ES-I3 (cell line): ENCODE measurements around the gene PORCN.
"Not testable (repeated sequence)": the region's sequence is repeated elsewhere in the genome, so short reads cannot be mapped to it uniquely, and the experiment has no call there.

Experiments
- H3K36me3 ChIP-seq: 2 replicates; pipeline ENCODE4 v1.6.1; 2013; ENCODE audit warnings: mild to moderate bottlenecking, low read length, control low read depth, moderate library complexity; ENCODE audit not compliant: insufficient read depth
- H3K4me1 ChIP-seq: 2 replicates; pipeline ENCODE4 v1.6.1; 2013; ENCODE audit warnings: mild to moderate bottlenecking, control low read depth, low read length; ENCODE audit not compliant: insufficient read depth
- H3K9ac ChIP-seq: 2 replicates; pipeline ENCODE4 v1.6.1; 2013; ENCODE audit warnings: low read depth, mild to moderate bottlenecking, low read length, moderate library complexity
- H3K9me3 ChIP-seq: 2 replicates; pipeline ENCODE4 v1.6.1; 2013; ENCODE audit warnings: mild to moderate bottlenecking, low read length, moderate library complexity; ENCODE audit not compliant: control insufficient read depth, insufficient read depth

The PORCN gene

GRCh38 chrX:48511560-48511959 is 2.8 kb downstream of the PORCN start:
- H3K9me3 ChIP-seq = no peaks in the 10 kb centered on the region
- no peaks in the 10 kb centered on the region for H3K4me1 ChIP-seq
- no peaks in the 10 kb centered on the region for H3K36me3 ChIP-seq
- no peak overlapping the region for H3K9ac ChIP-seq

- no peaks in the 10 kb centered on the region for H3K9me3 ChIP-seq
- H3K9ac ChIP-seq = no peak overlapping the region
- no peaks in the 10 kb centered on the region for H3K36me3 ChIP-seq
- no peaks in the 10 kb centered on the region for H3K4me1 ChIP-seq
Measured at GRCh38 chrX:48512371-48512935, 3.7 kb downstream of the PORCN start.

GRCh38 chrX:48513670-48514069 is 4.9 kb downstream of the PORCN start:
- Histone ChIP-seq H3K9me3 (no peaks in the 10 kb centered on the region), H3K36me3 (no peaks in the 10 kb centered on the region), H3K4me1 (no peaks in the 10 kb centered on the region), H3K9ac (no peak overlapping the region)

GRCh38 chrX:48514126-48514806 is 5.5 kb downstream of the PORCN start:
- H3K36me3 ChIP-seq = no peaks in the 10 kb centered on the region
- no peaks in the 10 kb centered on the region for H3K4me1 ChIP-seq
- H3K9ac ChIP-seq = no peak overlapping the region
- H3K9me3 ChIP-seq = no peaks in the 10 kb centered on the region

- Histone ChIP-seq H3K4me1 (no peaks in the 10 kb centered on the region), H3K9ac (no peak overlapping the region), H3K9me3 (no peaks in the 10 kb centered on the region), H3K36me3 (no peaks in the 10 kb centered on the region)
Measured at GRCh38 chrX:48514868-48515460, 6.2 kb downstream of the PORCN start.

DNA sequence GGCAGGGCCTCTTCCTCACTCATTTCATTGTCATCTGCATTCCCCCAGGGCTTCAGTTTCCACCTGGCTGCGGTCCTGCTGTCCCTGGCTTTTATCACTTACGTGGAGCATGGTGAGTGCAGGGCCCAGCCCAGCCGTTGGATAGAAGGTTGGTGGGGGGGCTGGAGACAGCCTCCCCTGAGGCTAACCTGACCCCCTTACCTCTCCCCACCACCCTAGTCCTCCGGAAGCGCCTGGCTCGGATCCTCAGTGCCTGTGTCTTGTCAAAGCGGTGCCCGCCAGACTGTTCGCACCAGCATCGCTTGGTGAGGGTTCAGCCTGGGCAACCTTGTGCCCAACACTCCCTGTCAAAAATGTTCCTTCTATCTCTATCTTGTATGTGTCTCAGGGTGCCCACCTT is 7.0 kb downstream of the PORCN start:
- no peaks in the 10 kb centered on the region for H3K4me1 ChIP-seq
- H3K9ac ChIP-seq = no peak overlapping the region
- no peaks in the 10 kb centered on the region for H3K9me3 ChIP-seq
- H3K36me3 ChIP-seq = no peaks in the 10 kb centered on the region

DNA sequence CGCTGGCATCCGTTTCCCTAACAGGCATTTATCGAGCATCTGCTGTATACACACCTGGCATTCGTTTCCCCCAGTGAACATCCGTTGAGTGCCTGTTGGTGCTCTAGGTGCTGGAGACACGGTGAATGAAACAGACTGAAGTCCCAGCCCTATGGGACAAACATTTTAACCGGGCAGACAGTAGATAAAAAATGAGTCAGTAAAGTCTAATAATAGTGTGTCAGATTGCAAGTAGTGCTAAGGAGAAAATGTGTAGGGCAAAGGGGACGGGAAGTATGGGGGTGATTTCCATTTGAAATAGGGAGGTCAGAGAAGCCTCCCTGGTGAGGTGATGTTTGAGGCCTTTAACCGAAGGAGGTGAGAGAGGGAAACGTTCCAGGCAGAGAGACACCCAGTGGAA is 7.5 kb downstream of the PORCN start:
- Histone ChIP-seq H3K36me3 (no peaks in the 10 kb centered on the region), H3K9ac (no peak overlapping the region), H3K9me3 (no peaks in the 10 kb centered on the region)

DNA sequence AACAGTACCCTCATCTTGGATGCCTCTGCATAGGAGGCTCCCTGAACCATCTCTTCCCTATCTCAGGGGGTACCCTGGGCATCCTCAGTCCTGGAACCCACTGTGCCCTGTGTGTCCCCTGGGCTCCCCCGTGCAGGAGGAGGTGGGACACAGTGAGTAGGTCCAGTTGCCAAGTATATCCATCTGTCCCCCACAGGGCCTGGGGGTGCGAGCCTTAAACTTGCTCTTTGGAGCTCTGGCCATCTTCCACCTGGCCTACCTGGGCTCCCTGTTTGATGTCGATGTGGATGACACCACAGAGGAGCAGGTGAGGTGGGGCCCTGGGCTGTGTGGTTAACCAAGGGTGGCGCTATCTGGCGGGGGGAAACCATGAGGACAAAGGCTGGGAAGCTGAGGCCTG is 8.2 kb downstream of the PORCN start:
- Histone ChIP-seq H3K36me3 (no peaks in the 10 kb centered on the region), H3K9ac (no peak overlapping the region), H3K4me1 (no peaks in the 10 kb centered on the region), H3K9me3 (no peaks in the 10 kb centered on the region)

More for the DNA sequence above, 7.5 kb downstream of the PORCN start:
- no peaks in the 10 kb centered on the region for H3K4me1 ChIP-seq

DNA sequence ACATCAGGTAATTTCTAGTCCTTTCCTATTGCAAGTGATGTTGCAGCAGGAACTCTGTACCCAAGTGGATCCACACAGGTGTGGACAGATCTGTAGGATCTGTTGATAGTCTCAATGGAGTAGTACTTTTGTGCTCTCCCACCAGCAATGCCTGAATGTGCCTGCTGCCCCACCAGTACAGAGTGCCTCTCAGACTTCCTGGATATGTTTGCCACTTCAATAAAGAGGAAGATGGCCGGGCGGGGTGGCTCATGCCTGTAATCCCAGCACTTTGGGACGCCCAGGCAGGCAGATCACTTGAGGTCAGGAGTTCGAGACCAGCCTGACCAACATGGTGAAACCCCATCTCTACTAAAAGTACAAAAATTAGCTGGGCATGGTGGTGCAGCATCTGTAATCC is 10.7 kb downstream of the PORCN start:
- H3K9ac ChIP-seq, H3K36me3 ChIP-seq, H3K4me1 ChIP-seq, H3K9me3 ChIP-seq: not testable (repeated sequence)

GRCh38 chrX:48520455-48520854 is 11.7 kb downstream of the PORCN start:
- H3K4me1 ChIP-seq = no peaks in the 10 kb centered on the region
- H3K36me3 ChIP-seq = no peaks in the 10 kb centered on the region
- H3K9ac ChIP-seq = no peak overlapping the region
- no peaks in the 10 kb centered on the region for H3K9me3 ChIP-seq

GRCh38 chrX:48520976-48521352 is 12.2 kb downstream of the PORCN start:
- H3K9ac ChIP-seq = peak overlapping the region; percentile 43
- H3K4me1 ChIP-seq = no peaks in the 10 kb centered on the region
- H3K36me3 ChIP-seq = no peaks in the 10 kb centered on the region
- H3K9me3 ChIP-seq = no peaks in the 10 kb centered on the region

DNA sequence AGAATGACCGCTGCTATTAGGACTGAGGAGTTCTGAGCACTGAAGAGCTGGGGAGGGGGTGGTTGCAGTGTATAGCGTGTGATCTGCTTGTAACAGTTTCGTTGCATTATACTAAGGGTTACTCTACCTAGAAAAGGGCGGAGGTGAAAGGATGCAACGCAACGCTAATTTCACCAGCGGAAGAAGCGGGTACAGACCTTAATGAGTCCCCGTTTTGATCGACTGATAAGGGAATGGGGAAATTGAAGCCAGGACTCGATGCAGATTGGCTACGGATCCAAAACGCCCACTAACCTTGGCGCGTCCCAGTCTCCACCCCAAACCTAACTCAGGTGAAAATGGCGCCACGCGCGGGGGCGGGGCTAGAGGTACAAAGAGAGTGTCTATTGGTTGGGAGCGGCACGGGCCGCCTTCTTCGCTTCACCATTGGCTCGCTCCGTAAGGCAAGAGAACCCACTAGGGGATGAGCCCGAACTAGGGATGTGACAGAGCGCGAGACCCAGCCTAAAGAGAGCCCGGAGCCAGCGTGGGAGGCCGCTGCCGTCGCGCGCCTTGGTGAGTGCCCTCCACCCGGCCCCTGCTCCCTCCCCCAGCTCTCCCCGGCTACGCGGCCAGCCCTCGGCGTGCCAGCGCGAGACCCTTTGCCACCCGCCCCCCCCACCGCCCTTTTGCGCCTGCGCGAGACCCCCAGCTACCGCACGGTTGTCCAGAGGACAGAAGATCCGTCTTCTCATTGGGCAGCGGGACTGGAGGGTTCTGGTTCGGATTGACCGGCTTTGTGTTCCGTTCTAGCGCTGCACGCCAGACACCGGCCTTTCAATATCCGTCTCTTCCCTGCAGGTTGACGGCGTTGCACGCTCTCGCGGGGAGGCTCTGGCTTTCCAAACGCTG is 12.8 kb downstream of the PORCN start, which contains the start of gene EBP:
Gene EBP, plus strand, starts transcription at position 456 of the 891 bp plus-strand sequence. CDS start 1,964 bp downstream, outside the sequence.
- Histone ChIP-seq H3K9me3 (no peaks in the 10 kb centered on the region), H3K9ac (peak within 1 kb of the TSS; percentile 43), H3K36me3 (no peaks in the 10 kb centered on the region), H3K4me1 (no peaks in the 10 kb centered on the region)

- H3K9me3 ChIP-seq = no peaks in the 10 kb centered on the region
- H3K9ac ChIP-seq = peak overlapping the region; percentile 43
- H3K4me1 ChIP-seq = no peaks in the 10 kb centered on the region
- H3K36me3 ChIP-seq = no peaks in the 10 kb centered on the region; the same call in 1 of the 2 replicates
Measured at GRCh38 chrX:48522291-48522690, 13.5 kb downstream of the PORCN start.

GRCh38 chrX:48523682-48524081 is 14.9 kb downstream of the PORCN start:
- H3K36me3 ChIP-seq = no peaks in the 10 kb centered on the region; the same call in 1 of the 2 replicates
- H3K4me1 ChIP-seq = no peaks in the 10 kb centered on the region
- H3K9me3 ChIP-seq = no peaks in the 10 kb centered on the region
- no peak overlapping the region for H3K9ac ChIP-seq
